K562 (cell line): ENCODE data around the gene CCT4. TPM values are rescaled to one million over a fixed set of nuclear protein-coding genes. Genes with fewer than 3 reads are reported as not detected.

ENCODE experiments used
- ATAC-seq: fragments of 200-7000 bp; cut with Tn5 transposase; 3 replicates; pipeline ENCODE4 v1.9.1; 2020; ENCODE audit warnings: moderate library complexity
- BruUV-seq: library from RNA; stranded (reverse); fragments of 400-500 nt; replicated peaks from 2 replicates; lab custom pipeline; 2021; lab: Mats Ljungman, UMichigan
- CTCF ChIA-PET: fragments of 300-600 bp; formaldehyde crosslinking; extraction: SDS; loops from one replicate; lab custom pipeline; 2021; ENCODE audit warnings: low intra/inter-chr PET ratio; lab: Yijun Ruan, JAX
- POLR2A ChIA-PET: fragments of 300-600, 350-650 bp; sonication (Branson Sonifier 250); formaldehyde crosslinking; extraction: SDS; loops from one replicate; lab custom pipeline; 2021; ENCODE audit warnings: antibody characterized with exemption, inconsistent platforms; lab: Yijun Ruan, JAX
- DNase-seq, 4 experiments: peaks; one replicate each; pipeline versions ENCODE4 v3.0.0 to v3.0.0-alpha.2; 2011 to 2018; ENCODE audit warnings: low spot score in 3 of 4, mixed read lengths in 3 of 4; ENCODE audit errors: extremely low read depth in 1 of 4
- FAIRE-seq: peaks from 2 replicates; lab custom pipeline; 2011; peaks lifted over from hg19 to GRCh38; lab: Jason Lieb, UNC
- H2AFZ ChIP-seq: 2 replicates; pipeline ENCODE4 v1.6.0; 2011; ENCODE audit warnings: low read depth, low read length, control low read depth, inconsistent platforms
- H3K27ac ChIP-seq: fragments of 200-600 bp; 3 replicates; pipeline ENCODE4 v1.8.0; 2011; ENCODE audit warnings: low read depth, mild to moderate bottlenecking, control low read depth, inconsistent platforms, low read length, moderate library complexity, mixed read lengths; ENCODE audit errors: extremely low read depth
- H3K27me3 ChIP-seq, 2 experiments: fragments of 300-600 bp in 1 of 2; 2 replicates in 1 of 2; 3 replicates in 1 of 2; pipeline versions ENCODE4 v1.6.0 to v1.8.0; 2011; ENCODE audit warnings: inconsistent platforms in 2 of 2, low read length in 2 of 2, mild to moderate bottlenecking in 1 of 2, mixed read lengths in 1 of 2, moderate library complexity in 1 of 2; ENCODE audit not compliant: control insufficient read depth in 2 of 2, insufficient read depth in 2 of 2
- H3K36me3 ChIP-seq: fragments of 300-600 bp; 3 replicates; pipeline ENCODE4 v1.8.0; 2011; ENCODE audit warnings: mild to moderate bottlenecking, low read length, inconsistent platforms; ENCODE audit not compliant: control insufficient read depth, insufficient read depth
- H3K4me1 ChIP-seq, 2 experiments: fragments of 200-600 bp in 1 of 2; replicated peaks in 1 of 2; 2 replicates in 1 of 2; 3 replicates in 1 of 2; pipeline versions ENCODE4 v1.5.1 to v1.8.0; 2011; ENCODE audit warnings: inconsistent platforms in 2 of 2, low read length in 2 of 2, mild to moderate bottlenecking in 1 of 2, mixed read lengths in 1 of 2, moderate library complexity in 1 of 2; ENCODE audit not compliant: control insufficient read depth in 2 of 2, insufficient read depth in 2 of 2
- H3K4me2 ChIP-seq: 2 replicates; pipeline ENCODE4 v1.6.1; 2011; ENCODE audit warnings: low read length, control low read depth, inconsistent platforms, mixed read lengths; ENCODE audit not compliant: insufficient read depth
- H3K4me3 ChIP-seq: fragments of 200-600 bp; sonication (generic), shearing (Covaris generic); 2 replicates; pipeline ENCODE4 v1.5.1; 2016; ENCODE audit warnings: control low read depth, inconsistent platforms
- H3K79me2 ChIP-seq: fragments of 200-600 bp; 3 replicates; pipeline ENCODE4 v1.8.0; 2011; ENCODE audit warnings: low read length, inconsistent platforms; ENCODE audit not compliant: control insufficient read depth, insufficient read depth
- H3K9ac ChIP-seq, 2 experiments: 2 replicates each; pipeline versions ENCODE4 v1.6.0 to v1.6.1; 2011; ENCODE audit warnings: low read depth in 2 of 2, low read length in 2 of 2, control low read depth in 1 of 2, inconsistent platforms in 1 of 2, mild to moderate bottlenecking in 1 of 2, mixed read lengths in 1 of 2; ENCODE audit not compliant: insufficient read depth in 1 of 2
- H3K9me1 ChIP-seq: one replicate; pipeline ENCODE4 v1.6.0; 2011; ENCODE audit warnings: inconsistent platforms, mild to moderate bottlenecking, low read length, moderate library complexity; ENCODE audit not compliant: control insufficient read depth, insufficient read depth
- H3K9me3 ChIP-seq: replicated peaks from 2 replicates; pipeline ENCODE4 v1.5.1; 2011; ENCODE audit warnings: low read depth, low read length, inconsistent platforms; ENCODE audit not compliant: control insufficient read depth, insufficient read depth
- H4K20me1 ChIP-seq: replicated peaks from 2 replicates; pipeline ENCODE4 v1.6.1; 2011; ENCODE audit warnings: low read length, inconsistent platforms, mixed read lengths; ENCODE audit not compliant: control insufficient read depth, insufficient read depth
- GATA2 ChIP-seq: sonication (generic); formaldehyde crosslinking; IDR thresholded peaks from 2 replicates; pipeline ENCODE4 v1.4.0; 2020; ENCODE audit warnings: mild to moderate bottlenecking, missing genetic modification reagents
- PCBP1 ChIP-seq: fragments of 200-400 bp; formaldehyde crosslinking; IDR thresholded peaks from 2 replicates; pipeline ENCODE4 v1.6.1; 2018; ENCODE audit warnings: mild to moderate bottlenecking, low read depth, low read length; ENCODE audit not compliant: poor library complexity, severe bottlenecking
- RBFOX2 ChIP-seq: fragments of 200-400 bp; formaldehyde crosslinking; IDR thresholded peaks from 2 replicates; pipeline ENCODE4 v1.6.1; 2017; ENCODE audit warnings: low read depth, mild to moderate bottlenecking, low read length, moderate library complexity
- RBM25 ChIP-seq: fragments of 200-400 bp; formaldehyde crosslinking; IDR thresholded peaks from 2 replicates; pipeline ENCODE4 v1.6.1; 2018; ENCODE audit warnings: low read length, low read depth, moderate library complexity; ENCODE audit not compliant: severe bottlenecking
- RBM34 ChIP-seq: fragments of 200-400 bp; formaldehyde crosslinking; IDR thresholded peaks from 2 replicates; pipeline ENCODE4 v1.6.1; 2018; ENCODE audit warnings: low read length, borderline replicate concordance; ENCODE audit not compliant: insufficient read depth
- TCF7 ChIP-seq: sonication (generic); IDR thresholded peaks from 2 replicates; pipeline ENCODE4 v1.6.1; 2016; ENCODE audit warnings: antibody characterized with exemption, borderline replicate concordance
- TRIM24 ChIP-seq, 2 experiments: fragments of 450-650 bp; IDR thresholded peaks; 2 replicates each; pipeline ENCODE4 v1.6.1; 2016
- XRCC4 ChIP-seq: IDR thresholded peaks from one replicate; pipeline ENCODE4 v1.6.1; 2011; ENCODE audit not compliant: insufficient read depth, insufficient read length; ENCODE audit errors: extremely low read depth
- ZBTB17 ChIP-seq: fragments of 450-650 bp; formaldehyde crosslinking; IDR thresholded peaks from 2 replicates; pipeline ENCODE4 v1.4.0; 2020; ENCODE audit warnings: mild to moderate bottlenecking
- WGBS: fragments of 100-300 bp; shearing (Covaris generic); methylation state at CpG from one replicate; pipeline ENCODE4 v1.1.6; 2016; ENCODE audit warnings: low coverage, mixed read lengths; ENCODE audit not compliant: insufficient coverage; ENCODE audit errors: missing lambda C conversion rate; 5-methylcytosine and 5-hydroxymethylcytosine counted together
- in situ Hi-C: fragments of 300-500 bp; cut with MboI; formaldehyde crosslinking; loops from 4 replicates; pipeline ENCODE4 v1.15.0; 2018; ENCODE audit warnings: inconsistent platforms, mixed read lengths
- intact Hi-C: fragments of 100-400 bp; cut with micrococcal nuclease; formaldehyde crosslinking; loops from 2 replicates; pipeline ENCODE4 v1.14.2; 2022
- polyA plus RNA-seq, 8 experiments: library from polyadenylated mRNA; depleted of rRNA in 4 of 8; stranded (reverse) in 5 of 8; unstranded in 3 of 8; fragments of >200 nt; fragmentation: Nextera tagmentation in 2 of 8; fragmentation: Illumina TruSeq in 1 of 8; extraction: Ambion mirVana in 2 of 8; extraction: Trizol in 1 of 8; gene quantifications; 2 replicates each; pipeline versions ENCODE4 v1.2.1 to v1.2.3, GENCODE V29; 2011 to 2014; ENCODE audit warnings: inconsistent platforms in 1 of 8, missing spikeins in 1 of 8
- total RNA-seq, 7 experiments: library from RNA; depleted of rRNA in 6 of 7; stranded (reverse); fragments of >200 nt in 6 of 7; fragmentation: Illumina TruSeq in 2 of 7; extraction: Trizol in 2 of 7; gene quantifications; 2 replicates each; pipeline versions ENCODE4 v1.2.1 to v1.2.3, GENCODE V29; 2011 to 2021; ENCODE audit warnings: low replicate concordance in 1 of 7
- TF ChIP-seq, protein P1 (sequence below), 2 experiments: fragments of 450-650 bp; IDR thresholded peaks; 2 replicates each; pipeline ENCODE4 v1.6.1; 2016; ENCODE audit warnings: mild to moderate bottlenecking in 2 of 2, borderline replicate concordance in 1 of 2, low read depth in 1 of 2, moderate library complexity in 1 of 2
- TF ChIP-seq, protein P2 (sequence below): fragments of 150-350 bp; conservative IDR thresholded peaks from 2 replicates; pipeline ENCODE4 v1.6.1; 2014; ENCODE audit warnings: low read length

CCT4 gene
- total and polyA plus RNA-seq, 9 of the 15 experiments (the other 6 are each of a cell fraction or from before 2014, with no cell fraction given), result 101 to 368 (median 303) TPM

DNA sequence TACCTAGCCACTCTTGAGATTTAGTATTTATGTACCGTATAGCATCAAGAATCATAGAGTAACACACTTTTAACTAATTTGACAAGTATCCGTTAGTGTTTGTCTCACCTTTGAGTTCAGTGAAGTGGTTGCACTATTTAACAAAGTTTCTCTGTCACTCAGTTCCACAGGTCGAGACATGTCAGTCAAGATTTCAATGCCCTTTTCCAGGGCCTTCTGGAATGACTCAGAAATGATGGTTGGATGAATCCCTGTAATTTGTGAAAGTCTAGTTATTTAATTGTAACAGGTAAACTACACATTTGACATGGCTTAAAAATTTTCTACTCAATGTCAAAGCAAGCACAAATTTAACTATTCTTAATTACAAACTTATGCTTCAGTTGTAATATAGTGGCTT is 9.7 kb downstream of the CCT4 start:
- DNase-seq, result no peak
- no peak overlapping the region for H3K4me2 ChIP-seq
- H3K27me3 ChIP-seq, result no peaks in the 10 kb centered on the region
- TF ChIP-seq, protein P1, sequence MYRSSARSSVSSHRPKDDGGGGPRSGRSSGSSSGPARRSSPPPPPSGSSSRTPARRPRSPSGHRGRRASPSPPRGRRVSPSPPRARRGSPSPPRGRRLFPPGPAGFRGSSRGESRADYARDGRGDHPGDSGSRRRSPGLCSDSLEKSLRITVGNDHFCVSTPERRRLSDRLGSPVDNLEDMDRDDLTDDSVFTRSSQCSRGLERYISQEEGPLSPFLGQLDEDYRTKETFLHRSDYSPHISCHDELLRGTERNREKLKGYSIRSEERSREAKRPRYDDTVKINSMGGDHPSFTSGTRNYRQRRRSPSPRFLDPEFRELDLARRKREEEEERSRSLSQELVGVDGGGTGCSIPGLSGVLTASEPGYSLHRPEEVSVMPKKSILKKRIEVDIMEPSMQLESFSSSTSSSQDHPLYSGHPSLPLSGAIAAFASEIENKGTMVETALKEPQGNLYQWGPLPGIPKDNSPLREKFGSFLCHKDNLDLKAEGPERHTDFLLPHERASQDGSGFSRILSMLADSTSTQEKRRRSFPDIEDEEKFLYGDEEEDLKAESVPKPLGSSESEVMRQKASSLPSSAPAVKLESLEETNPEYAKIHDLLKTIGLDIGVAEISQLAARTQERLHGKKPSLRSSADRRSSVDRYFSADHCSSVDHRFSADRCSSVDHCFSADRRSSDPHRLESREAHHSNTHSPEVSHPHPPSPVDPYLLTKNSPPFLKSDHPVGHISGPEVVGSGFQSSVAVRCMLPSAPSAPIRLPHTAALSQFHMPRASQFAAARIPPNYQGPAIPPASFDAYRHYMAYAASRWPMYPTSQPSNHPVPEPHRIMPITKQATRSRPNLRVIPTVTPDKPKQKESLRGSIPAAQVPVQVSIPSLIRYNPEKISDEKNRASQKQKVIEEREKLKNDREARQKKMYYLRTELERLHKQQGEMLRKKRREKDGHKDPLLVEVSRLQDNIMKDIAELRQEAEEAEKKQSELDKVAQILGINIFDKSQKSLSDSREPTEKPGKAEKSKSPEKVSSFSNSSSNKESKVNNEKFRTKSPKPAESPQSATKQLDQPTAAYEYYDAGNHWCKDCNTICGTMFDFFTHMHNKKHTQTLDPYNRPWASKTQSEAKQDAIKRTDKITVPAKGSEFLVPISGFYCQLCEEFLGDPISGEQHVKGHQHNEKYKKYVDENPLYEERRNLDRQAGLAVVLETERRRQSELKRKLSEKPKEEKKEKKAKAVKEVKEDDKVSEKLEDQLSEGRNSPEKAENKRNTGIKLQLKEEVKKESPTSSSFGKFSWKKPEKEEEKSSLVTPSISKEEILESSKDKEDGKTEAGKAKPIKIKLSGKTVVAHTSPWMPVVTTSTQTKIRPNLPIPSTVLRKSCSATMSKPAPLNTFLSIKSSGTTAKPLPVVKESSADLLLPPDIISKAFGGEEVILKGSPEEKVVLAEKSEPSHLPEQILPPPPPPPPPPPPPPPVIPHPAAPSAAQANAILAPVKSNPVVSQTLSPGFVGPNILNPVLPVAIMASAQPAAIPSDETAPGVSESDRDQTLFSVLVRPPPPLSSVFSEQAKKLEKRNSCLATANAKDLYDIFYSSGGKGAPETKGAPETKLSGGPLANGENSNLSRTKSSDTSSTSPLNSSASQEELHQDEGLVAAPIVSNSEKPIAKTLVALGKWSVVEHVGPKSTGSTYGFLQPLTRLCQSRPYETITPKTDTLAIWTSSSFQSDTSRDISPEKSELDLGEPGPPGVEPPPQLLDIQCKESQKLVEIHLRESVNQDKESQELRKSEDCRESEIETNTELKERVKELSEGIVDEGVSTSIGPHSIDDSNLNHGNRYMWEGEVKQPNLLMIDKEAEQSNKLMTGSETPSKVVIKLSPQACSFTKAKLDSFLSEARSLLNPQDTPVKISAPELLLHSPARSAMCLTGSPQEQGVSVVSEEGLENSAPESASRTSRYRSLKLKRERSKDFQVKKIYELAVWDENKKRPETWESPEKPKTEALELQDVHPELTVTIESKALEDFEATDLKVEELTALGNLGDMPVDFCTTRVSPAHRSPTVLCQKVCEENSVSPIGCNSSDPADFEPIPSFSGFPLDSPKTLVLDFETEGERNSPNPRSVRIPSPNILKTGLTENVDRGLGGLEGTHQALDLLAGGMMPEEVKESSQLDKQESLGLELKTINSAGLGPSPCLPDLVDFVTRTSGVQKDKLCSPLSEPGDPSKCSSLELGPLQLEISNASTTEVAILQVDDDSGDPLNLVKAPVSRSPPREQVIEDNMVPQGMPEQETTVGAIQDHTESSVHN (IDR thresholded peaks at IDR 0.05; ENCODE audit: borderline replicate concordance in 1 of 2, low read depth in 1 of 2), result no peak
- TF ChIP-seq, protein P2, sequence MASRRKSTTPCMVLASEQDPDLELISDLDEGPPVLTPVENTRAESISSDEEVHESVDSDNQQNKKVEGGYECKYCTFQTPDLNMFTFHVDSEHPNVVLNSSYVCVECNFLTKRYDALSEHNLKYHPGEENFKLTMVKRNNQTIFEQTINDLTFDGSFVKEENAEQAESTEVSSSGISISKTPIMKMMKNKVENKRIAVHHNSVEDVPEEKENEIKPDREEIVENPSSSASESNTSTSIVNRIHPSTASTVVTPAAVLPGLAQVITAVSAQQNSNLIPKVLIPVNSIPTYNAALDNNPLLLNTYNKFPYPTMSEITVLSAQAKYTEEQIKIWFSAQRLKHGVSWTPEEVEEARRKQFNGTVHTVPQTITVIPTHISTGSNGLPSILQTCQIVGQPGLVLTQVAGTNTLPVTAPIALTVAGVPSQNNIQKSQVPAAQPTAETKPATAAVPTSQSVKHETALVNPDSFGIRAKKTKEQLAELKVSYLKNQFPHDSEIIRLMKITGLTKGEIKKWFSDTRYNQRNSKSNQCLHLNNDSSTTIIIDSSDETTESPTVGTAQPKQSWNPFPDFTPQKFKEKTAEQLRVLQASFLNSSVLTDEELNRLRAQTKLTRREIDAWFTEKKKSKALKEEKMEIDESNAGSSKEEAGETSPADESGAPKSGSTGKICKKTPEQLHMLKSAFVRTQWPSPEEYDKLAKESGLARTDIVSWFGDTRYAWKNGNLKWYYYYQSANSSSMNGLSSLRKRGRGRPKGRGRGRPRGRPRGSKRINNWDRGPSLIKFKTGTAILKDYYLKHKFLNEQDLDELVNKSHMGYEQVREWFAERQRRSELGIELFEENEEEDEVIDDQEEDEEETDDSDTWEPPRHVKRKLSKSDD, result no peak
- TF ChIP-seq XRCC4 (no peak), TCF7 (no peak), RBM34 (no peak), RBM25 (no peak), GATA2 (CRISPR knock-in tag) (no peak), ZBTB17 (CRISPR knock-in tag) (no peak), PCBP1 (no peak), RBFOX2 (no peak), TRIM24 (IDR thresholded peaks at IDR 0.05) (no peak)
- TF ChIP-seq, all 486 proteins: peak for 0
- Histone ChIP-seq H3K9me3 (no peaks in the 10 kb centered on the region), H4K20me1 (no peaks in the 10 kb centered on the region), H3K79me2 (peaks cover 20% of the 10 kb centered on the region), H3K4me1 (no peaks in the 10 kb centered on the region), H3K9ac (no peak overlapping the region), H2AFZ (no peak overlapping the region), H3K36me3 (peaks cover 98% of the 10 kb centered on the region), H3K9me1 (no peaks in the 10 kb centered on the region), H3K27ac (no peak overlapping the region), H3K4me3 (no peak overlapping the region)
- 95% methylated on average over 3 of the region's 3 CpGs for WGBS
- ChIA-PET POLR2A (no interaction called here), CTCF (no interaction called here)
- ATAC-seq, result no peak
- intact Hi-C loops (no loop called here), in situ Hi-C loops (no loop called here)
- FAIRE-seq, result no peak
- BruUV-seq, result no TSS peak
